GM21528 (cell line): Measurements from ENCODE around the gene PPP2R5A.

Experiments
- ATAC-seq: cut with Tn5 transposase; IDR thresholded peaks from one replicate; pipeline ENCODE4 v1.9.1; 2021; ENCODE audit warnings: mild to moderate bottlenecking, moderate library complexity; ENCODE audit not compliant: unreplicated experiment, low FRiP score

The PPP2R5A gene

GRCh38 chr1:212284744-212285684 is at the start of gene PPP2R5A:
TSS of gene PPP2R5A (plus strand) at chr1:212285410. CDS start at chr1:212286111, 701 bp downstream.
- ATAC-seq = peak; percentile 93

GRCh38 chr1:212235857-212236256 is 49.4 kb upstream of the PPP2R5A start:
- no peak for ATAC-seq

DNA sequence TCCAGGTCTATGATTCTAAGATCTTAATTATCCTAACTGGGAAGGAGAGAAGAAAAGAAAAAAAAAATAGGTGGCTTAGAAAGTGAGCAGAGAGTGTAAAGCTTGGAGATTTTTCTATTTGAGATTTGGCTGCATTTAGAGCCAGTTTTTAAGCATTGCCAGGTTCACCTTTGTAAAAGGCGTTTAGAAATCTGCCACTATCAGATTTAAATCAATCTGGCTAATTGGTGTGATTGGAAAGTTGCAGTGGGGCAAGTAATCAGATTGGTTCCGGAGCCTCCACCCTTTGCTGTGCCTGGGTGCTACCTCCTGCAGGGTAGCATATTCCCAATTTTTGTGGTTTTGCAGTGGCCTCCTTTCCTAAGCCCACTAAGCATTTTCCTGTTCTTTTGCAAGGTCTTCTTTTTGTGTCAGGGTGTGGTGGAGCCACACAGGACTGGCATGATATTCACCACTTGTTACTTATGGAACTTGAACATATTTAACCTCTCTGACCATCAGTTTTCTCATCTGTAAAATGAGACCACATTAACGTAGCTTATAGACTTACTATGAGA is 48.5 kb upstream of the PPP2R5A start:
- ATAC-seq = no peak

DNA sequence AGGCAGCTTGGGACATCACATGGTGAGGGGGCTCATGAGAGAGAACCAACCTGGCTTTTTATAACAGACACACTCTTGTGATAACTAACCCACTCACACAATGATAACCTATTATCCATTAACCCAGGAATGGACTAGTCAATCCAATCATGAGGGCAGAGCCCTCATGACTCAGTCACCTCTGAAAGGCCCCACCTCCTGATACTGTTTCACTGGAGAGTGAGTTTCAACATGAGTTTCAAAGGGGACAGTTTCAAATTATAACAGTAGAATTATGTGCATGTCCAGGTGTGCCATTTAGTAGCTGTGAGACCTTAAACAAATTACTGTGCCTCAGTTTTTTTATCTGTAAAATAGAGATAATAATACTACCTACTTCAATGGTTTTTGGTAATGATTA is 47.6 kb upstream of the PPP2R5A start:
- peak; percentile 87 for ATAC-seq

- no peak for ATAC-seq
Observed at GRCh38 chr1:212238552-212238951, 46.7 kb upstream of the PPP2R5A start.

- ATAC-seq = no peak
Observed at GRCh38 chr1:212241501-212241900, 43.7 kb upstream of the PPP2R5A start.

DNA sequence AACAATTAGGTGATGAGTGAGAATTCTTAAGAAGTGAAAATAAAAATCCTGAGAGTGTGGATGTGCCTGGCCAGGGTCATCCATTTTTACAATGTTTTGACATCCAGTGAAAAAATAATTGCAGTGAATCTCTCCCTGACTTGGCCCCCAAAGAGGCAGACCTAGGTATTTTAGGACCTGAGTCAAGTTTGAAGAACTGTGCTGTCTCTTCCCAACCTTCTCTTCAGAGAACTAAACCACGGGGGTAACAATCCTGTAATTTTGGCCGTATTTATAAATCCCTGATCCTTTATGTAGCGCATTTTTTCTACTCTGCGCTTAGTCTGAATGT is 43.3 kb upstream of the PPP2R5A start:
- no peak for ATAC-seq

DNA sequence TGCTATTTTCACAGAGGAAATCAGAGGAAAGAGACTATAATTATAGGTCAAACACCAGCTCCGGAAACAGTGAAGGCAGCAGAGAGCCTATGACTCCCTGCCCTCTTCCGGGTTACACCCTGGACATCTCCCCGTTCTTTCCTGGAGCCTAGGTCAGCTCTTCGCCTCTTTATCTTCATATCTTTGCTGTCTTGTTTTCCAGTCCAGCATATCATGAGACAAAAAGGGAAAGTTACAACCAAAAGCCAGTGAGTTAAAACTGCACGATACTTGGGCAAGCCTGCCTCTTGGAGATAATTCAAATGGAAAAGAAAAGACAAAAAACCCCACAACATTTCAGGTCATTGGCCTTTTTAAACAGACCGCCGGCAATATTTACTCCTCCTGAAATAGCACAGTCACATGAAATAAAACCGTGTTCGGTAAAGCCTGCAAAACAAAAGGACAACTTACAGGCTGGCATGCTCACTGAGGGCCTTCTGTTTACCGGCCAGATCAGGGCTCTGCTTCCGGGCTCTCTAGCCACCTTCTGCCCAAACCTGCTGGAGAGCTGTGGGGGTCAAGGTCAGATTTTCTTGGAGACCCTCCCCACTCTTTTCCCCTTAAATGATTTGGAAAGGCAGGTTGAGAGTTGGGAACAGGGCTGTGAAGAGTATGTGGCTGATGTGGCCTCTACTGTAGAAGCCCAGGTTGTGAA is 42.8 kb upstream of the PPP2R5A start:
- ATAC-seq = no peak

- no peak for ATAC-seq
Observed at GRCh38 chr1:212242985-212243308, 42.3 kb upstream of the PPP2R5A start.

- no peak for ATAC-seq
Observed at GRCh38 chr1:212244441-212244840, 40.8 kb upstream of the PPP2R5A start.

DNA sequence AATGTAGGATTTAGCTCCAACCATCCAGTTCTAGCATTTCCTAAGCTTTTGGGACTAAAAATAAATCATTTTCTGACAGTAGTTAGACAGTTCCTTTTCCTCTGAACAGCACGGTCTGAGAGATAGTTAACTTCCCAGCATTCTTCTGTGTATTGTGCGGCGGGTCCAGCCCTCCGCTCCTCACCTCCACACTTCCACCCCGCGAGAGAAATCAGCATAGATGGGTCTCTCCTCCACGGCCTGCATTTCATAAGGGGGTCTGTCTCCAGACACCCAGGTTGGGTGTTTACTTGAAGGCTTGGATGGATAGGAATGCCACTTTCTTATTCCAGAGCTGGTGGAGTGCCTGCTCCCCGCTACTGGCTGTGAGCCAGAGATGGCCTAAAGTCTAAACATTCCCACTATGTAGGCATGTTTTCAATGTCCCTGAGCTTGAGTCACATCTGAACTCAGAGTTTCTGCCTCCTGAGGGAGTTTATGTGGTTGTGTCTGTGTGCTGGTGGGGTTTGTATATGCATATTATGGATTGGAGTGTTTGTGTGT is 38.0 kb upstream of the PPP2R5A start:
- ATAC-seq = no peak

DNA sequence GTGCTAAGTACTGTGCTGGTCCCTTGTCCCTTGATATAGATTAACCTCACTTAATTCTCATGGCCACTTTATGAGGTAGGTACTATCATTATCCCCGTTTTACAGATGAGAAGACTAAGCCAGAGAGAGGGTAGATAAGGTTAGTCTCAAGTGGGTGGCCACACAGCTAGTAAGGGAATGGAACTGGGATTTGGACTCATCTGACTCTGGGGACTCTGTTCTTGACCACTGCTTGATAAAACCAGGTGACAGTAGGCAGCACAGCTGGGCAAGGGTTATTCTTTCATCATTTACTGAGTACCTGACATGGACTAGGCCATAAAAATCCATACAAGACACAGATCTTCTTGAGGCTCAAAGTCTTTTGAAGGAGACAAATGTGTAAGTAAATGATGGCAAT is 37.2 kb upstream of the PPP2R5A start:
- ATAC-seq = no peak

DNA sequence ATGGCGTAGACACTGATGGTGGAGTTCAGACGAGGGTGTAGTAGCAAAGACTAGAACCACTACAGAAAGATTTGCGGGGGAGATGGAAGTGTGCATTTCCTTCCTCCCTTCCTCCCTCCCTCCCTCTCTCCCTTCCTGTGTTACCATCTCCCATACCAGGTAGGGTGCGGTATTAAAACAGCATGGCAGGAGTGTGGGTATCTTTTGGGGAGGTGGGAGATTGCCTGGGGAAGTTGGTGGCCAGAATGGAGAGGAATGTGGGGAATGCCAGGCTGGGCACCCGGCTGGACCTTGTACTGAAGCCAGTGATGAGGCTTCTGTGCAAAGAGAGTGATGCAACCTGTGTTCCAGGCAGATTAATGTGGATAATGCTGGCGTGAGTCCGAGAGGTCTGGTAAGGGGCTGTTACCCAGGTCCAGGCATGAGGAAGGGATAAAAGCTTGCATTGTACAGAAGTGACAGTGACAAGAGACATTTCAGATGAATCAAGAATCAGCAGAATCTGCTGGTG is 30.3 kb upstream of the PPP2R5A start:
- ATAC-seq = no peak

DNA sequence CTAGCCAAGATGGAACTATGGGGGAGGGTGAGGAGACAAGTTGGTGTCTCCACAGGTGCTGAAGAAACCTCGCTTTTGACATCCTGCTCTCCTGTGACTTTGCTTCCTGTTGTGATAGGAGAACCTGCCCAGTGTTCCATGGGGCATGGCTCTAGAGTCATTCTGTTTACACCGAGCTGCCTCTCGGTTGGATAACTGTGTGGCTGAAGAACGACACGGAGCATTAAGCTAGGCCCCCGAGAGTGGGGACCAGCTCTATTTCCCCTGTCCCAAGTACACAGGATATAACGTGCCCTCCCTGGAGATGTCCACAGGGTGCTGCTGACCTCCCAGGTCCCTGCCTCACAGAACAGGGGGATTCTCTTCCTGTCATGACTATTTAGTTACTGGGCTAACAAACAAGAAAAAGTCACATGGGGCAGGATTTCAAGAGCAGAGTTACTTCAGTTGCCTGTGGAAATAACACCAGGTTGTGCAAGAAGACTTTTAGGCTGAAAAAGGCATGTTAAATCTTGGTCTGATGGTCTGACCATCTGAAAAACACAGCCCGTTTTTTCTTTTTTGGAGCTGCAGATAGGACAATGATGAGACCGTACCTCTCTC is 29.4 kb upstream of the PPP2R5A start:
- ATAC-seq = no peak

DNA sequence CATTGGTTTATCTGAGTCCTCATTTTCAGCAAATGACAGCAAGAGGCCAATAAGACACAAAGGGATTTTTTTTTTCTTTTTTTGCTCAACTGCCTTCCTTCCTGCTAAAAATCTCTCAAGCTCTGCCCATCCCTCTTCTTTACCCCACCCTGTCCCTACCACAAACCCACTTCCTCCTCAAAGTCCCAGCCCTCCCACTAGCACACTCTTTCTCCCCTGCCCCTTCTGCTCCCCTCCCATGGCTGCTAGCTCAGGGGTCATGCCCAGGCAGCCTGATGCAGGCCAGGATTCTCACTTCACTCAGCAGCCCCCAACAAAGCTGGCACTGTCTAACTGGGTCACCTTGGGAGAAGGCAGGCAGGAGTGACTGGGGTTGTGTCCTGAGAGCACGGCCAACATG is 28.8 kb upstream of the PPP2R5A start:
- ATAC-seq = no peak

DNA sequence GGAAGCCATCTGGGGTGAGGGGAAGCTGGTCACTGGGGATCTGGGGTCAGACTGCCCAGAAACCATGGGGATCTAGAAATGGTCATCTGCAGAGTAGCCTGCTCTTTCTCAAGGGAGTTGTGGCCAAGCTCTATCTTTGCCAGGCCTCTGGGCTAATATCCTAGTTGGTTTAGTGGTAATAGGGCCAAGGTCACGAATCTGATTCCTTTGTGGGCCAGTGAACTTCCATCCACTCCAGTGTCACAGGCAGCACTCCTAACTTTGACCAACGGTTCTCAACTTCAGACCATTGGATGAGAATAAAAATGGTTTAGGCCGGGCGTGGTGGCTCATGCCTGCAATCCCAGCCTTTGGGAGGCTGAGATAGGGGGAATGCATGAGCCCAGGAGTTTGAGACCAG is 28.1 kb upstream of the PPP2R5A start:
- ATAC-seq = no peak

DNA sequence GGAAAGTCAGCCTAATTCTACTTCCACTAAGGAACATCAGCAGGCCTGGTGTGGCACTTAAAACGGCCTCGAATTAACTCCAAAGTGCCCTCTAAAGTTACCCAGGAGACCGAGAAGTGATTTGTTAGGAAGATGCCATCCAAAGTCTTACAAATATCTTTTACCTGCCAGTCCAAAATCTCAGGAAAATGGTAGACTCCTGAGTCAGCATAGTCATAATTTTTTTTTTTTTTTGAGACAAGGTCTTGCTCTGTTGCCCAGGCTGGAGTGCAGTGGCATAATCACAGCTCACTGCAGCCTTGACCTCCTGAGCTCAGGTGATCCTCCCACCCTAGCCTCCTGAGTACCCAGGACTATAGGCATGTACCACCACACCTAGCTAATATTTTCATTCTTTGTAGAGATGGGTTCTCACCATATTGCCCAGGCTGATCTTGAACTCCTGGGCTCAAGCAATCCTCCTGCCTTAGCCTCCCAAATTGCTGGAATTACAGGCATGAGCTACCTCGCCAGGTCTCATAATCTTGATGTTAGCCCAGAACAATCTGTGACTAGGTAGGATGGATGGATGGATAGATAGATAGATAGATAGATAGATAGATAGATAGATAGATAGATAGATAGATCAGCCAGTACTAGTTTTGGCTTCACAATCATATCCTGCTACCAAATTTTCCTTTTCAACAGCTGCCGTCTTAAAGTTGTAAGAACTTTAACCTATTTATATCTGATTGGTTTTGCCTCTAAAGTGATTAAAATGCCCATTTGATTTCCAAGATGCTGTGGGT is 25.3 kb upstream of the PPP2R5A start:
- no peak for ATAC-seq

GRCh38 chr1:212260557-212261355 is 24.5 kb upstream of the PPP2R5A start:
- no peak for ATAC-seq

DNA sequence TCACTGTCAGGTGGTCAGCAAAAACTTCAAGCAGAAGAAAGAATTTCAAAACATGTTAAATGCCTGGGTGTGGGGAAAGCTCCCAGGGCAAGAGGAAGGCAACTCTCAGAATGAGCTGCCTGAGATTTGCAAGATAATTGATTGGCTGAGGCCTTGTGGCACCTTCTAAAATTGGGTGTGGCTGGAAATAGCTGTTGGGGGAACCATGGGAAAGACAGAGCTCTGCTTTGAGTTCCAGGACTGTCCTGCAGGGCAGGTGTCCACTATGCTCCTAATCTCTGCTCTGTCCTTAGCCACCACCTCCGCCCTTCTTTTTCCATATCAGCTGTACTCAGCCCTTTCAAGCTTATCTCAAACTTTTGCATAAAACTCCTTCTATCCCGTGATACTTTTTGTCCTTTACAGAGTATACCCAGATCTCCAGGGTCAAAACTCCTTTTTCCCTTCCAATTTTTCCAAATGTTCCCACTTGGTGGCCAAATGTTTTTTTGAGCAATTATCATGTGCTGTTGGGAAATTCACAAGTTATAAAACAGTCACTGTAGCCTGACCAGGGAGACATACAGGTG is 23.8 kb upstream of the PPP2R5A start:
- ATAC-seq = no peak
